Gastroesophageal sphincter (tissue), 3 donors: Measurements from ENCODE around the gene EEF1A1.

Source experiments
- EP300 ChIP-seq: sonication (generic); formaldehyde crosslinking; IDR thresholded peaks from one replicate; pipeline ENCODE4 v1.6.1; 2017; ENCODE audit warnings: antibody characterized with exemption, mild to moderate bottlenecking
- POLR2A ChIP-seq, 2 donors: fragments of 450-650 bp; IDR thresholded peaks; one replicate each; pipeline ENCODE4 v1.6.1; 2017; ENCODE audit warnings: antibody characterized with exemption in 2 of 2, mild to moderate bottlenecking in 2 of 2, moderate library complexity in 1 of 2
- POLR2AphosphoS5 ChIP-seq: sonication (generic); formaldehyde crosslinking; IDR thresholded peaks from one replicate; pipeline ENCODE4 v1.6.1; 2017; ENCODE audit warnings: antibody characterized with exemption
- TF ChIP-seq, protein P1 (sequence below), 4 experiments: fragments of 200-600 bp in 2 of 4; fragments of 450-650 bp in 2 of 4; sonication (generic) in 1 of 4; IDR thresholded peaks; one replicate each; pipeline ENCODE4 v1.5.1; 2017 to 2019; ENCODE audit warnings: antibody characterized with exemption in 4 of 4, mild to moderate bottlenecking in 2 of 4, moderate library complexity in 2 of 4

DNA sequence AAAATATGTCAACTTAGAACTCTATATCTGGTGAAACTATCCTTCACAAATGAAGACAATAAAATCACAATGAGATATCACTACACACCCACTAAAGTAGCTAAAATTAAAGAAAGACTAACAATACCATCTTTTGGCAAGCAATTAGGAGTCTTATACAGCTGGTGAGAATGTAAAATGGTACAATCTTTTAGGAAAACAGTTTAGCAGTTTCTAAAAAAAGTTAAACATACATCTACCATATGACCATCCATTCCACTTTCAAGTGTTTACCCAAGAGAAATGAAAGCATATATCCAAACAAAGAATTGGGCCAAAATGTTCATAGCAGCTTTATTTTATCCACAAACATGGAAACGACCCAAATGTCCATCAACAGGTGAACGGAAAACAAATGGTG lies 13.8 kb upstream of the EEF1A1 start:
- no peak for TF ChIP-seq POLR2AphosphoS5
- TF ChIP-seq, protein P1, sequence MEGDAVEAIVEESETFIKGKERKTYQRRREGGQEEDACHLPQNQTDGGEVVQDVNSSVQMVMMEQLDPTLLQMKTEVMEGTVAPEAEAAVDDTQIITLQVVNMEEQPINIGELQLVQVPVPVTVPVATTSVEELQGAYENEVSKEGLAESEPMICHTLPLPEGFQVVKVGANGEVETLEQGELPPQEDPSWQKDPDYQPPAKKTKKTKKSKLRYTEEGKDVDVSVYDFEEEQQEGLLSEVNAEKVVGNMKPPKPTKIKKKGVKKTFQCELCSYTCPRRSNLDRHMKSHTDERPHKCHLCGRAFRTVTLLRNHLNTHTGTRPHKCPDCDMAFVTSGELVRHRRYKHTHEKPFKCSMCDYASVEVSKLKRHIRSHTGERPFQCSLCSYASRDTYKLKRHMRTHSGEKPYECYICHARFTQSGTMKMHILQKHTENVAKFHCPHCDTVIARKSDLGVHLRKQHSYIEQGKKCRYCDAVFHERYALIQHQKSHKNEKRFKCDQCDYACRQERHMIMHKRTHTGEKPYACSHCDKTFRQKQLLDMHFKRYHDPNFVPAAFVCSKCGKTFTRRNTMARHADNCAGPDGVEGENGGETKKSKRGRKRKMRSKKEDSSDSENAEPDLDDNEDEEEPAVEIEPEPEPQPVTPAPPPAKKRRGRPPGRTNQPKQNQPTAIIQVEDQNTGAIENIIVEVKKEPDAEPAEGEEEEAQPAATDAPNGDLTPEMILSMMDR (IDR thresholded peaks at IDR 0.05) = no peak
- TF ChIP-seq POLR2A (IDR thresholded peaks at IDR 0.05) = no peak
- TF ChIP-seq EP300 = no peak
